Spinal cord (tissue), 10 donors: ENCODE data around the gene RFK. TPM values are rescaled to one million over a fixed set of nuclear protein-coding genes. Genes with fewer than 3 reads are reported as not detected.
A peak's percentile ranks its signal among the peaks of the same experiment; 100 is the strongest.
"Not testable (repeated sequence)": the region's sequence is repeated elsewhere in the genome, so short reads cannot be mapped to it uniquely, and the experiment has no call there.

Experiments
- DNase-seq, 6 donors: peaks; one replicate each; pipeline versions ENCODE4 v3.0.0 to v3.0.0-alpha.2; 2013 to 2015; ENCODE audit warnings: low spot score in 6 of 6, low read depth in 4 of 6
- H3K27ac ChIP-seq: one replicate; pipeline ENCODE4 v1.5.1; 2013; ENCODE audit warnings: low read depth, low read length, control low read depth
- H3K27me3 ChIP-seq: one replicate; pipeline ENCODE4 v1.6.1; 2013; ENCODE audit warnings: low read length; ENCODE audit not compliant: control insufficient read depth, insufficient read depth
- H3K36me3 ChIP-seq: one replicate; pipeline ENCODE4 v1.6.1; 2013; ENCODE audit warnings: low read length; ENCODE audit not compliant: control insufficient read depth, insufficient read depth
- H3K4me1 ChIP-seq: one replicate; pipeline ENCODE4 v1.6.1; 2013; ENCODE audit warnings: low read length; ENCODE audit not compliant: control insufficient read depth, insufficient read depth
- H3K4me3 ChIP-seq: one replicate; pipeline ENCODE4 v1.5.1; 2013; ENCODE audit warnings: low read depth, low read length, control low read depth
- H3K9me3 ChIP-seq: one replicate; pipeline ENCODE4 v1.6.1; 2013; ENCODE audit warnings: low read length; ENCODE audit not compliant: control insufficient read depth, insufficient read depth
- WGBS: methylation state at CpG from one replicate; pipeline ENCODE4 v1.1.5; 2013; ENCODE audit warnings: missing lambda C conversion rate; ENCODE audit not compliant: insufficient coverage; 5-methylcytosine and 5-hydroxymethylcytosine counted together
- long read RNA-seq, 4 donors: transcript quantifications; one replicate each; lab custom pipeline, GENCODE V29; 2026
- polyA plus RNA-seq, 2 donors: library from polyadenylated mRNA; unstranded; fragments of 120-200 nt; gene quantifications; one replicate each; pipeline ENCODE4 v1.2.1, GENCODE V29; 2013; ENCODE audit not compliant: insufficient read length in 2 of 2
- total RNA-seq, 2 donors: library from RNA; depleted of rRNA in 1 of 2; stranded (reverse); fragments of 120-200 nt in 1 of 2; fragments of >200 nt in 1 of 2; gene quantifications; one replicate each; pipeline versions ENCODE4 v1.2.3 to v1.2.4, GENCODE V29; 2013 to 2014
- donor health status: healthy.

RFK gene
- total RNA-seq (10 to 100 TPM; 37.2 to 73.6 TPM), polyA plus RNA-seq (10 to 100 TPM; 58.0 to 89.6 TPM)
- long read RNA-seq, donor 1, transcript RFK-201 (4 exons, 2,684 nt) = major isoform, 50 of 51 reads
- long read RNA-seq, donor 1, partial matches to known transcripts = 0 of 51 reads
- long read RNA-seq, donor 1, other reads (novel, unspliced or antisense) = 0 of 51 reads
- long read RNA-seq, donor 2, transcript RFK-201 (4 exons, 2,684 nt) = major isoform, 20 of 20 reads
- long read RNA-seq, donor 2, partial matches to known transcripts = 0 of 20 reads
- long read RNA-seq, donor 2, other reads (novel, unspliced or antisense) = 0 of 20 reads
- long read RNA-seq, donor 3, transcript RFK-201 (4 exons, 2,684 nt) = major isoform, 28 of 28 reads
- long read RNA-seq, donor 3, partial matches to known transcripts = 0 of 28 reads
- long read RNA-seq, donor 3, other reads (novel, unspliced or antisense) = 0 of 28 reads
- long read RNA-seq, donor 4, transcript RFK-201 (4 exons, 2,684 nt) = major isoform, 13 of 13 reads
- long read RNA-seq, donor 4, partial matches to known transcripts = 0 of 13 reads
- long read RNA-seq, donor 4, other reads (novel, unspliced or antisense) = 0 of 13 reads

DNA sequence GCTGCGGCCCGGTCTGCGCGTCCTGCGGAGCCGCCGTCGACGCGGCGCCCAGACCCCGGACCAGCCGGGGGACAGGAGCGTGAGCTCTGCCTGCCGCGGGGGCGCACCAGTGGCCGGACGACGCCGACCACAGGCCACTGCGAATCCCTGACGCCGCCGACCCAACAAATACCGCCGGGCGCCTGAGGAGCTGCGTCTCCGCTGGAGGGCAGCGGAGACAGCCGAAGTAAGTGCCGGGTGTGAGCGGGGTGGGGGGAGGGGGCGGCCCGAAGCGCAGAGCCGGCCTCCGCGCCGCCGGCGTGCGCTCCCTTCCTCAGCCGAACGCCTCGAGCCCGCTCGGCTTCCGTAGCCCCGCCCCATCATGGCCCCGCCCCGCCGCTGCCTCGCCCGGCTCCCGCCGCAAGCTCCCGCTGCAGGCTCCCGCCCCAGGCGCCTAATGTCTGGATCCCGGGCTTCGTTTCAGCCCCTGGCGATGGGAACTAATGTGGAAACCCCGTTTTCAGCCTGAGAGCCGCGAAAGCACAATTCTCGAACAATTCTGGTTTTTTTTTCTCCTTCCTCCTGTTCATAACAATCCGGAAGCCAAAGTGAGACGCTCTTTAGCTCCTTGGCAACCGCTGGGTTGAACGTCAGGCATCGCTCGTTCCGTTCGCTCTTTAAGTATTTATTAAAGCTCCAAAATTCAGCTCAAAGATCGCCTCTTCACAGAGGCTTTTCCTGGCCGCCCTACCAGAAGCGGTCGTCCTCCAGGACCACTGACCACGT, at the start of gene RFK:
TSS of gene RFK (minus strand) at position 232 of the 765 bp plus-strand sequence. CDS start 255 bp downstream, outside the sequence.
- no peaks in the 10 kb centered on the region for H3K36me3 ChIP-seq
- H3K27ac ChIP-seq = peak within 1 kb of the TSS; percentile 97
- DNase-seq = peak; percentile 79 to 98 (median 88)
- no peaks in the 10 kb centered on the region for H3K9me3 ChIP-seq
- no peaks in the 10 kb centered on the region for H3K27me3 ChIP-seq
- peaks cover 12% of the 10 kb centered on the region for H3K4me1 ChIP-seq
- peak within 1 kb of the TSS; percentile 75 for H3K4me3 ChIP-seq
- WGBS = 0% methylated on average over 76 of the region's 81 CpGs

DNA sequence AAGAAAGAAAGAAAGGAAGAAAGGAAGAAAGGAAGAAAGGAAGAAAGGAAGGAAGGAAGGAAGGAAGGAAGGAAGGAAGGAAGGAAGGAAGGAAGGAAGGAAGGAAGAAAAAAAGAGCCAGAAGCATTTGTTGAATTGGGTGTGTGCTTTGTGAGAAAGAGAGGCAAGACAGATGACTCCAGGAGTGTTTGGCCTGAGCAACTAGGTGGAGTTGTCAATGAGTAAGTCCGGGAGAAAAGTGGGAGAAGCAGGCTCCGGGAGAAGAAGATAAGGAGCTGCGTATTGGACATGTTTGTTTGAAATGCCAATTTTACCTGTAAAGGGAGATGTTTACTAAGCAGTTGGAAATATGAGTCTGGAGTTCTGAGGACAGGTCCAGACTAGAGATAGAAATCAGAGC, 49.7 kb upstream of the RFK start:
- Histone ChIP-seq H3K36me3 (no peaks in the 10 kb centered on the region), H3K4me1 (no peaks in the 10 kb centered on the region), H3K27me3 (no peaks in the 10 kb centered on the region), H3K9me3 (no peaks in the 10 kb centered on the region), H3K27ac (no peak overlapping the region), H3K4me3 (no peak overlapping the region)
- no peak for DNase-seq
- 100% methylated on average over 3 of the region's 3 CpGs for WGBS

DNA sequence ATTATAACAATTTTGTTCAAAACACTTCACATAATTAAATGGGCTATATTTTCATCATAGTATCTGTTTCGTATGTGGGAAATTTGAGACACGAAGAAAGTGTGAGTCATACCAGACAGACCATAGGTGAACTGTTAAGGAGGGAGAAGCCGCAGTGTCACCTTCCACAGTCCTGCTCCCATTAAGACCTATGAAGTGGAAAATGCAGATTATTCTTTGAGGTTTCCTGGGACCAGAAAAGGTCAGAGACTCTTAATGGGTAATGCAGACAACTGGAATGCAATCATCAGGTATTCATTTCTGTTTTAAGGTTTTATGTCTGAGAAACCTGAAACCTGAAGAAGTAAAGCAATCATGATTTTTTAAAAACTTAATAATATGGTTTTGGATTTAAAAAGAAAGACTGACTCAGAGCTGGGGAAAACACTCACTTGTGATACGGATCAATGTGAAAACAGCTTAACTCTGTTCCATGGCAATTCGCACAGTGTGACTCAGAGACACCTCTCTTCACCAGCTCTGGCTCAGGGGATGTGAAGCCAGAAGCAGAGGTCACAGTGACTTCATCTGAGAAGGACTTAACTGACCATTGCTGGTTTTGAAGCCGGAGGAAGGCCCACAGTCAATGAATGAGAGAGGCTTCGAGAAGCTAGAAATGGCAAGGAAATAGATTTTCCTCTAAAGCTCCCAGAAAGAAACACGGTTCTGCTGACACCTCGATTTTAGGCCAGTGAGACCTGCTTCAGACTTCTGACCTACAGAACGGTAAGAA, 47.5 kb upstream of the RFK start:
- Histone ChIP-seq H3K4me1 (no peaks in the 10 kb centered on the region), H3K36me3 (no peaks in the 10 kb centered on the region), H3K4me3 (no peak overlapping the region), H3K27ac (no peak overlapping the region), H3K27me3 (no peaks in the 10 kb centered on the region), H3K9me3 (no peaks in the 10 kb centered on the region)
- 89% methylated on average over 8 of the region's 10 CpGs for WGBS
- no peak for DNase-seq

DNA sequence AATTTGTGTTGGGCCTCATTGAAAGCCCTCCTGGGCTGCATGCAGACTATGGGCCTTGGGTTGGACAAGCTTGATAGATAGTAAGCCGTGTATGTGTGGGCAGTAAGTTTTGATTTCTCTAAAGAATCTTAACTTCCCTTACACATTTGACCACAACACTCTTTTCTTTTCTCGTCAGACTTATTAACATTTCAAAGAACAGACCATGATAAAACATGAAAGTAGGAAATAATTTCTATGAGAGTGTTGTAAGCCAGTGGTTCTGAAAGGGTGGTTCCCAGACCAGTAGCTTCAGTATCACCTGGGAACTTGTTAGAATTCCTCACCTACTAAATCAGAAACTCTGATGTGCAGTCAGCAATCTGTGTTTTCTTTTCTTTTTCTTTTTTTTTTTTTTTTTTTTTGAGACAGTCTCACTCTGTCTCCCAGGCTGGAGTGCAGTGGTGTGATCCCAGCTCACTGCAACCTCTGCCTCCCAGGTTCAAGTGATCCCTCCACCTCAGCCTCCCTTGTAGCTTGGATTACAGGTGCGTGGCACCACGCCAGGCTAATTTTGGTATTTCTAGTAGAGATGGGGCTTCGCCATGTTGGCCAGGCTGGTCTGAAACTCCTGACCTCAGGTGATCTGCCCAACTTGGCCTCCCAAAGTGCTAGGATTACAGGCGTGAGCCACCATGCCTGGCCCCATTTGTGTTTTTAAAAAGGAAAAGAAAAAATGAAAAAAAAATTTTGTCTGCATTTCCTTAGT, 44.8 kb upstream of the RFK start:
- Histone ChIP-seq H3K9me3 (no peaks in the 10 kb centered on the region), H3K27ac (no peak overlapping the region), H3K27me3 (no peaks in the 10 kb centered on the region), H3K4me1 (no peaks in the 10 kb centered on the region), H3K36me3 (no peaks in the 10 kb centered on the region), H3K4me3 (no peak overlapping the region)
- 98% methylated on average over 4 of the region's 6 CpGs for WGBS
- no peak for DNase-seq

DNA sequence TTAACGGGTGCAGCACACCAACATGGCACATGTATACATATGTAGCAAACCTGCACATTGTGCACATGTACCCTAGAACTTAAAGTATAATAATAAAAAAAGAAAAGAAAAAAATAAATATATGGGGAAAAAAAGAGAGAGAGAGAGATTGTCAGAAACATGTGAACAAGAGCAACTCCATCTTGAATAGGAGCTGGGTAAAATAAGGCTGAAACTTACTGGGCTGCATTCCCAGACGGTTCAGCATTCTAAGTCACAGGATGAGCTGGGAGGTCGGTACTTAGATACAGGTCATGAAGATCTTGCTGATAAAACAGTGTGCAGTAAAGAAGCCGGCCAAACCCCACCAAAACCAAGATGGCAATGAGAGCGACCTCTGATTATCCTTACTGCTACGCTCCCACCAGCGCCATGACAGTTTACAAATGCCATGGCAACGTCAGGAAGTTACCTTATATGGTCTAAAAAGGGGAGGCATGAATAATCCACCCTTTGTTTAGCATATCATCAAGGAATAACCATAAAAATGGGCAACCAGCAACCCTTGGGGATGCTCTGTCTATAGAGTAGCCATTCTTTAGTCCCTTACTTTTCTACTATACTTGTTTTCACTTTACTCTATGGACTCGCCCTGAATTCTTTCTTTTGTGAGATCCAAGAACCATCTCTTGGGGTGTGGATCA, 42.9 kb upstream of the RFK start:
- not testable (repeated sequence) for H3K4me3 ChIP-seq, H3K27ac ChIP-seq, H3K27me3 ChIP-seq, H3K9me3 ChIP-seq, H3K4me1 ChIP-seq, H3K36me3 ChIP-seq, DNase-seq
- no CpG with 5 or more reads among the region's 9 CpGs for whole genome bisulfite sequencing

DNA sequence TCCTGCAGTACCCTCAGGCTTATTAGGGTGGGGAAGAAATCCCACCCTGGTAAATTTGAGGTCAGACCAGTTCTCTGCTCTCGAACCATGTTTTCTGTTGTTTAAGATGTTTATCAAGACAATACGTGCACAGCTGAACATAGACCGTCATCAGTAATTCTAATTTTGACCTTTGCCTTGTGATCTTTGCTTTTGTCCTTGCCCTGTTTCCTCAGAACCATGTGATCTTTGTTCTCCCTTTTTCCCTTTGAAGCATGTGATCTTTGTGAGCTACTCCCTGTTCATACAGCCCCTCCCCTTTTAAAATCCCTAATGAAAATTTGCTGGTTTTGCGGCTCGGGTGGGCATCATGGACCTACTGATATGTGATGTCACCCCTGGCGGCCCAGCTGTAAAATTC, 40.7 kb upstream of the RFK start:
- H3K4me1 ChIP-seq, H3K27me3 ChIP-seq, H3K36me3 ChIP-seq, DNase-seq, H3K4me3 ChIP-seq, H3K9me3 ChIP-seq, H3K27ac ChIP-seq: not testable (repeated sequence)
- WGBS = 88% methylated on average over 2 of the region's 6 CpGs

DNA sequence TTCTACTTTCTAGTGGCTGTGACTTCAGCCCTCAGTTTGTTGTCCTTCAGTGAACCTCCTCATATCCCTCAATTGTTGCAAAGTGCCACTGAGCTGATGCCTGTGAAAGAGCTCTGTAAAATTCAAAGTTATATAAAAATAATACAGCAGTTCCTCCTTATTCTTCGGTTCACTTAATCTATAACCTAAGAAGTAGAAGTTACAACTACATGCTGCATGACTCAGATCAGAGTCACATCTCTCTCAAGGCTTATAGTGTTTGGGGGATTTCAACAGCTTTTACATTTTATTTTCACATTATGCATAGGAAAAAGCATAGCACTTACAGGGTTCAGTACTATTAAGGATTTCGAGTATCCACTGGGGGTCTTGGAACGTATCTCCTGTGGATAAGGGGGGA, 39.6 kb upstream of the RFK start:
- WGBS = no CpG with 5 or more reads among the region's 3 CpGs
- H3K4me3 ChIP-seq = no peak overlapping the region
- H3K9me3 ChIP-seq = no peaks in the 10 kb centered on the region
- no peaks in the 10 kb centered on the region for H3K36me3 ChIP-seq
- no peak for DNase-seq
- H3K27me3 ChIP-seq = no peaks in the 10 kb centered on the region
- H3K27ac ChIP-seq = no peak overlapping the region
- no peaks in the 10 kb centered on the region for H3K4me1 ChIP-seq

DNA sequence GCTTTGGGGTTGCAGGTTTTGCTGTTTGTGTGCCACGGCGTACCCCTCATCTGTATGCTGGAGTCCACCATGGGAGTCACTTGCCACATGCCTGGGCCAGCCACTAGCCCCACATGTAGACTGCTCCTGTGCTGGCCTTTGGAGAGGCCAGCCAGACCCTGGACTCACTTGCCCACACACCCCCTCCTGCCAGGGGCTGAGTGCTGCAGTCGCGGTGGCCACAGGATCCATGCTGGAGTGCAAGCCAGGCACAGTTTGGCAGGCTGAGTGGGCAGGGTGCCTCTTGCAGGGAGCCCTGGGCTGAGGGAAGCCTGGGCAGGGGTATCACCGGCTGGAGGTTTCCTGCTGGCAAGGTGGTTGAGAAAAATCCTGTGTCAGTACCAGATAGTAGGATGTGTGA, 39.2 kb upstream of the RFK start:
- WGBS = 88% methylated on average over 5 of the region's 5 CpGs
- H3K36me3 ChIP-seq = no peaks in the 10 kb centered on the region
- H3K27me3 ChIP-seq = no peaks in the 10 kb centered on the region
- H3K27ac ChIP-seq = no peak overlapping the region
- no peak for DNase-seq
- H3K9me3 ChIP-seq = no peaks in the 10 kb centered on the region
- no peaks in the 10 kb centered on the region for H3K4me1 ChIP-seq
- no peak overlapping the region for H3K4me3 ChIP-seq
